IMR-90 (cell line): ENCODE results near the gene DTNA. TPM values are rescaled to one million over a fixed set of nuclear protein-coding genes. Genes with fewer than 3 reads are reported as not detected.

Experiments used
- ATAC-seq: fragments of 200-7000 bp; cut with Tn5 transposase; 2 replicates; pipeline ENCODE4 v1.9.1; 2020; ENCODE audit warnings: low read depth, mild to moderate bottlenecking, moderate library complexity
- BruUV-seq: library from RNA; stranded (reverse); fragments of 400-500 nt; replicated peaks from 2 replicates; lab custom pipeline; 2021; lab: Mats Ljungman, UMichigan
- CTCF ChIA-PET: fragments of 300-600 bp; formaldehyde crosslinking; extraction: SDS; loops from one replicate; lab custom pipeline; 2021; ENCODE audit warnings: antibody characterized with exemption; lab: Yijun Ruan, JAX
- POLR2A ChIA-PET: fragments of 300-600 bp; sonication (Branson Sonifier 250); formaldehyde crosslinking; loops from one replicate; lab custom pipeline; 2022; ENCODE audit warnings: antibody characterized with exemption; ENCODE audit not compliant: unreplicated experiment; lab: Charles Lee
- DNase-seq: peaks from one replicate; pipeline ENCODE4 v3.0.0; 2013
- H2AFZ ChIP-seq: replicated peaks from 2 replicates; pipeline ENCODE3; 2013; ENCODE audit warnings: low read length, mild to moderate bottlenecking; ENCODE audit not compliant: poor library complexity
- H2AK5ac ChIP-seq: 2 replicates; pipeline ENCODE4 v1.6.1; 2013; ENCODE audit warnings: low read depth, low read length, inconsistent platforms
- H2AK9ac ChIP-seq: replicated peaks from 2 replicates; pipeline ENCODE3; 2013; ENCODE audit warnings: mild to moderate bottlenecking, low read depth, low read length, moderate library complexity; ENCODE audit not compliant: poor library complexity
- H2BK120ac ChIP-seq: 2 replicates; pipeline ENCODE4 v1.6.1; 2013; ENCODE audit warnings: low read depth, low read length, inconsistent platforms
- H2BK15ac ChIP-seq: 3 replicates; pipeline ENCODE4 v1.6.1; 2013; ENCODE audit warnings: low read depth, low read length, inconsistent platforms
- H2BK20ac ChIP-seq: 2 replicates; pipeline ENCODE4 v1.6.1; 2013; ENCODE audit warnings: low read depth, mild to moderate bottlenecking, inconsistent platforms, low read length, moderate library complexity
- H2BK5ac ChIP-seq: 2 replicates; pipeline ENCODE4 v1.6.1; 2013; ENCODE audit warnings: mild to moderate bottlenecking, low read depth, low read length, inconsistent platforms; ENCODE audit not compliant: poor library complexity, severe bottlenecking
- H3K14ac ChIP-seq: replicated peaks from 2 replicates; pipeline ENCODE4 v1.6.1; 2013; ENCODE audit warnings: low read depth, low read length, inconsistent platforms
- H3K18ac ChIP-seq: 2 replicates; pipeline ENCODE4 v1.6.1; 2013; ENCODE audit warnings: low read depth, low read length, control low read depth
- H3K23ac ChIP-seq: 2 replicates; pipeline ENCODE4 v1.6.1; 2013; ENCODE audit warnings: low read depth, low read length, inconsistent platforms
- H3K27ac ChIP-seq: 2 replicates; pipeline ENCODE4 v1.5.1; 2013; ENCODE audit warnings: mild to moderate bottlenecking, control low read depth, low read length; ENCODE audit not compliant: insufficient read depth
- H3K27me3 ChIP-seq: 2 replicates; pipeline ENCODE4 v1.6.1; 2013; ENCODE audit warnings: low read length; ENCODE audit not compliant: control insufficient read depth, insufficient read depth
- H3K36me3 ChIP-seq: 2 replicates; pipeline ENCODE4 v1.6.1; 2013; ENCODE audit warnings: low read length, mixed read lengths; ENCODE audit not compliant: control insufficient read depth, insufficient read depth
- H3K4ac ChIP-seq: 2 replicates; pipeline ENCODE4 v1.6.1; 2013; ENCODE audit warnings: low read depth, low read length, inconsistent platforms
- H3K4me1 ChIP-seq: 2 replicates; pipeline ENCODE4 v1.6.1; 2013; ENCODE audit warnings: low read length, mixed read lengths; ENCODE audit not compliant: control insufficient read depth, insufficient read depth
- H3K4me2 ChIP-seq: 2 replicates; pipeline ENCODE4 v1.6.1; 2013; ENCODE audit warnings: low read depth, mild to moderate bottlenecking, control low read depth, low read length, moderate library complexity
- H3K4me3 ChIP-seq: 2 replicates; pipeline ENCODE4 v1.5.1; 2013; ENCODE audit warnings: low read depth, mild to moderate bottlenecking, control low read depth, low read length, moderate library complexity; ENCODE audit not compliant: insufficient read depth
- H3K56ac ChIP-seq: 2 replicates; pipeline ENCODE4 v1.6.1; 2013; ENCODE audit warnings: low read length, inconsistent platforms; ENCODE audit not compliant: insufficient read depth; ENCODE audit errors: extremely low read depth
- H3K79me1 ChIP-seq, 2 experiments: 2 replicates each; pipeline ENCODE4 v1.6.1; 2013; ENCODE audit warnings: low read length in 2 of 2, inconsistent platforms in 1 of 2, low read depth in 1 of 2
- H3K9ac ChIP-seq: 2 replicates; pipeline ENCODE4 v1.6.1; 2013; ENCODE audit warnings: low read depth, low read length, control low read depth
- H3K9me1 ChIP-seq: 2 replicates; pipeline ENCODE4 v1.6.1; 2013; ENCODE audit warnings: low read length, inconsistent platforms; ENCODE audit not compliant: insufficient read depth
- H3K9me3 ChIP-seq: 2 replicates; pipeline ENCODE4 v1.6.1; 2013; ENCODE audit warnings: low read length; ENCODE audit not compliant: control insufficient read depth, insufficient read depth
- H4K20me1 ChIP-seq: 2 replicates; pipeline ENCODE4 v1.6.1; 2013; ENCODE audit warnings: low read length, inconsistent platforms; ENCODE audit not compliant: insufficient read depth
- H4K5ac ChIP-seq: 2 replicates; pipeline ENCODE4 v1.6.1; 2013; ENCODE audit warnings: mild to moderate bottlenecking, low read depth, low read length, control low read depth
- H4K8ac ChIP-seq, 2 experiments: 2 replicates each; pipeline ENCODE4 v1.6.1; 2013; ENCODE audit warnings: low read depth in 2 of 2, low read length in 2 of 2, control low read depth in 1 of 2, inconsistent platforms in 1 of 2
- H4K91ac ChIP-seq: 2 replicates; pipeline ENCODE4 v1.6.1; 2013; ENCODE audit warnings: low read depth, low read length, inconsistent platforms; ENCODE audit not compliant: insufficient read depth
- BHLHE40 ChIP-seq: fragments of 150-350 bp; IDR thresholded peaks from 2 replicates; pipeline ENCODE4 v1.6.1; 2016; ENCODE audit warnings: mild to moderate bottlenecking, low read depth, low read length
- CEBPB ChIP-seq: IDR thresholded peaks from 2 replicates; pipeline ENCODE4 v1.6.1; 2012; ENCODE audit warnings: low read depth, low read length, improper control_type of control experiment
- CHD1 ChIP-seq: IDR thresholded peaks from 2 replicates; pipeline ENCODE4 v1.6.1; 2012; ENCODE audit warnings: low read depth, low read length, improper control_type of control experiment
- CTCF ChIP-seq: conservative IDR thresholded peaks from 2 replicates; pipeline ENCODE4 v1.5.1; 2012; ENCODE audit warnings: mild to moderate bottlenecking, low read depth, low read length, improper control_type of control experiment
- FOS ChIP-seq: fragments of 150-350 bp; IDR thresholded peaks from 2 replicates; pipeline ENCODE4 v1.6.1; 2016; ENCODE audit warnings: low read depth, low read length
- MAFK ChIP-seq: IDR thresholded peaks from 2 replicates; pipeline ENCODE4 v1.6.1; 2012; ENCODE audit warnings: low read depth, low read length, improper control_type of control experiment
- MAZ ChIP-seq: IDR thresholded peaks from 2 replicates; pipeline ENCODE4 v1.6.1; 2012; ENCODE audit warnings: low read depth, mild to moderate bottlenecking, low read length, improper control_type of control experiment, moderate library complexity, borderline replicate concordance
- MXI1 ChIP-seq: IDR thresholded peaks from 2 replicates; pipeline ENCODE4 v1.6.1; 2012; ENCODE audit warnings: low read depth, mild to moderate bottlenecking, low read length, moderate library complexity, borderline replicate concordance
- NFE2L2 ChIP-seq: fragments of 150-350 bp; IDR thresholded peaks from 2 replicates; pipeline ENCODE4 v1.6.1; 2016; ENCODE audit warnings: low read depth, mild to moderate bottlenecking, low read length
- POLR2A ChIP-seq: IDR thresholded peaks from 2 replicates; pipeline ENCODE4 v1.6.1; 2012; ENCODE audit warnings: mild to moderate bottlenecking, low read depth, low read length
- RAD21 ChIP-seq: IDR thresholded peaks from 2 replicates; pipeline ENCODE4 v1.6.1; 2012; ENCODE audit warnings: low read length, improper control_type of control experiment
- RCOR1 ChIP-seq: IDR thresholded peaks from 2 replicates; pipeline ENCODE4 v1.6.1; 2012; ENCODE audit warnings: mild to moderate bottlenecking, low read length, improper control_type of control experiment; ENCODE audit not compliant: insufficient replicate concordance
- RFX5 ChIP-seq: IDR thresholded peaks from 2 replicates; pipeline ENCODE4 v1.8.0; 2012; ENCODE audit warnings: low read depth, mild to moderate bottlenecking, low read length, moderate library complexity
- SMC3 ChIP-seq: fragments of 150-350 bp; IDR thresholded peaks from 2 replicates; pipeline ENCODE4 v1.6.1; 2016; ENCODE audit warnings: low read depth, mild to moderate bottlenecking, antibody characterized with exemption, low read length, moderate library complexity
- USF2 ChIP-seq: fragments of 150-350 bp; IDR thresholded peaks from 2 replicates; pipeline ENCODE4 v1.6.1; 2017; ENCODE audit warnings: mild to moderate bottlenecking, antibody characterized with exemption, low read length, low read depth
- WGBS, 2 experiments: methylation state at CpG; one replicate each; pipeline versions ENCODE4 v1.1.5 to v1.1.7; 2013; ENCODE audit warnings: missing lambda C conversion rate in 2 of 2; ENCODE audit not compliant: insufficient read length in 1 of 2; ENCODE audit errors: extremely low coverage in 2 of 2; 5-methylcytosine and 5-hydroxymethylcytosine counted together
- dilution Hi-C: fragments of 300-500 bp; cut with HindIII; formaldehyde crosslinking; loops from one replicate; pipeline ENCODE4 v1.14.3; 2018; ENCODE audit warnings: low sequenced_read_pairs; ENCODE audit not compliant: unreplicated experiment
- in situ Hi-C: fragments of 300-500 bp; cut with MboI; formaldehyde crosslinking; loops from 3 replicates; pipeline ENCODE4 v1.14.3; 2019; ENCODE audit warnings: low sequenced_read_pairs, inconsistent platforms, mixed read lengths
- intact Hi-C: fragments of 100-400 bp; cut with micrococcal nuclease; formaldehyde crosslinking; loops from 2 replicates; pipeline ENCODE4 v1.10.0; 2022
- polyA plus RNA-seq, 3 experiments: library from polyadenylated mRNA; depleted of rRNA; stranded (reverse); fragments of >200 nt; gene quantifications; 2 replicates each; pipeline ENCODE4 v1.2.3, GENCODE V29; 2012; ENCODE audit warnings: low replicate concordance in 1 of 3
- total RNA-seq: library from RNA; depleted of rRNA; stranded (reverse); fragments of >200 nt; gene quantifications from 2 replicates; pipeline ENCODE4 v1.2.3, GENCODE V29; 2012
- TF ChIP-seq, protein P1 (sequence below): fragments of 150-350 bp; IDR thresholded peaks from 2 replicates; pipeline ENCODE4 v1.6.1; 2016; ENCODE audit warnings: low read depth, mild to moderate bottlenecking, low read length, moderate library complexity, borderline replicate concordance

DTNA gene
- total and polyA plus RNA-seq, 2 of the 4 experiments (the other 2 are of a cell fraction), result 9.5 to 10.8 TPM

GRCh38 chr18:34789768-34790344, 79.8 kb downstream of the DTNA start:
- Histone ChIP-seq H3K18ac (no peak overlapping the region), H2BK15ac (no peak overlapping the region), H3K4ac (no peak overlapping the region), H3K36me3 (no peaks in the 10 kb centered on the region), H2AFZ (no peak overlapping the region), H3K23ac (no peak overlapping the region), H3K4me3 (no peak overlapping the region), H3K9me3 (no peaks in the 10 kb centered on the region), H4K5ac (no peak overlapping the region), H3K79me1 (no peaks in the 10 kb centered on the region), H3K9me1 (no peaks in the 10 kb centered on the region), H4K8ac (no peak overlapping the region), H3K56ac (no peak overlapping the region), H3K27ac (no peak overlapping the region), H2BK20ac (no peak overlapping the region), H3K9ac (no peak overlapping the region), H3K4me1 (peaks cover 1% of the 10 kb centered on the region; the same call in 1 of the 2 replicates), H2AK9ac (no peak overlapping the region), H3K27me3 (no peaks in the 10 kb centered on the region), H2BK120ac (no peak overlapping the region), H3K4me2 (no peak overlapping the region), H3K14ac (no peak overlapping the region), H4K91ac (no peak overlapping the region), H4K20me1 (no peaks in the 10 kb centered on the region), H2AK5ac (no peak overlapping the region), H2BK5ac (no peak overlapping the region)
- intact Hi-C loops, result loop anchor here (2.0 to 5.0 kb wide), 3 partner anchors 298 to 667 kb away; no protein-coding TSS in a partner anchor
- in situ Hi-C loops, result loop anchor here (25.0 kb wide), 1 partner anchor 678 kb away; no protein-coding TSS in a partner anchor
- dilution Hi-C loops, result no loop called here
- peak; percentile 35 for DNase-seq
- WGBS, 2 experiments, result no CpG with 5 or more reads among the region's 2 CpGs
- ATAC-seq, result peak; percentile 32
- ChIA-PET CTCF (no interaction called here), POLR2A (no interaction called here)
- no TSS peak for BruUV-seq
- TF ChIP-seq RFX5 (no peak), RCOR1 (no peak), POLR2A (no peak), FOS (no peak), NFE2L2 (no peak), SMC3 (no peak), CTCF (no peak), BHLHE40 (no peak), CEBPB (no peak), USF2 (no peak), MAFK (no peak), MAZ (no peak), CHD1 (no peak), MXI1 (no peak), RAD21 (no peak)
- TF ChIP-seq, protein P1, sequence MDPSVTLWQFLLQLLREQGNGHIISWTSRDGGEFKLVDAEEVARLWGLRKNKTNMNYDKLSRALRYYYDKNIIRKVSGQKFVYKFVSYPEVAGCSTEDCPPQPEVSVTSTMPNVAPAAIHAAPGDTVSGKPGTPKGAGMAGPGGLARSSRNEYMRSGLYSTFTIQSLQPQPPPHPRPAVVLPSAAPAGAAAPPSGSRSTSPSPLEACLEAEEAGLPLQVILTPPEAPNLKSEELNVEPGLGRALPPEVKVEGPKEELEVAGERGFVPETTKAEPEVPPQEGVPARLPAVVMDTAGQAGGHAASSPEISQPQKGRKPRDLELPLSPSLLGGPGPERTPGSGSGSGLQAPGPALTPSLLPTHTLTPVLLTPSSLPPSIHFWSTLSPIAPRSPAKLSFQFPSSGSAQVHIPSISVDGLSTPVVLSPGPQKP, result no peak
